Measurements from ENCODE around the gene ADD1. TPM values are rescaled to one million over a fixed set of nuclear protein-coding genes. Genes with fewer than 3 reads are reported as not detected.

ADD1 gene
- total and polyA plus RNA-seq, 11 donors = 179 to 275 (median 215) TPM

GRCh38 chr4:2809610-2810180 lies 33.9 kb upstream of the ADD1 start:
- intact Hi-C loops (cut with DNase I) = loop anchor here in 2 of 10 donors (5.0 kb wide), 2 partner anchors 33 to 47 kb away; partner anchors contain the start of gene ADD1 (in 1 of the 2)
- ATAC-seq (peak in 1 of 4 donors; percentile 3), DNase-seq (peak in 2 of 5 donors; percentile 53 to 72)
- Histone ChIP-seq H3K9me3 (no peaks in the 10 kb centered on the region), H3K4me1 (peaks cover 38 to 95% (median 76%) of the 10 kb centered on the region in 12 donors), H3K36me3 (peaks cover 0 to 27% (median 0%) of the 10 kb centered on the region in 9 donors), H3K4me3 (no peak overlapping the region), H3K27me3 (no peaks in the 10 kb centered on the region), H3K27ac (peak overlapping the region in 6 of 12 donors; percentile 22 to 94 (median 84))
- 73 to 91% (median 76%) methylated on average over 7 to 10 of the region's 10 CpGs for WGBS, 4 donors
- TF ChIP-seq CTCF (IDR thresholded peaks at IDR 0.05) = no peak
- no peak for TF ChIP-seq POLR2A (IDR thresholded peaks at IDR 0.05)

GRCh38 chr4:2810388-2810787 lies 33.3 kb upstream of the ADD1 start:
- Histone ChIP-seq H3K4me3 (no peak overlapping the region), H3K36me3 (peaks cover 0 to 34% (median 0%) of the 10 kb centered on the region in 9 donors), H3K27ac (peak overlapping the region in 9 of 12 donors; percentile 61 to 94 (median 84)), H3K9me3 (no peaks in the 10 kb centered on the region), H3K27me3 (no peaks in the 10 kb centered on the region), H3K4me1 (peaks cover 32 to 95% (median 70%) of the 10 kb centered on the region in 12 donors)
- 80 to 90% (median 81%) methylated on average over 6 to 10 of the region's 10 CpGs for WGBS, 4 donors
- DNase-seq (no peak), ATAC-seq (no peak)
- intact Hi-C loops (cut with DNase I) = no loop called here
- TF ChIP-seq CTCF (IDR thresholded peaks at IDR 0.05) (no peak), POLR2A (IDR thresholded peaks at IDR 0.05) (no peak)

- intact Hi-C loops (cut with DNase I) = no loop called here
- H3K36me3 ChIP-seq = peaks cover 0 to 43% (median 0%) of the 10 kb centered on the region in 9 donors
- peaks cover 19 to 95% (median 54%) of the 10 kb centered on the region in 12 donors for H3K4me1 ChIP-seq
- WGBS, 4 donors = 46 to 52% (median 49%) methylated on average over 17 to 21 of the region's 21 CpGs
- H3K9me3 ChIP-seq = peaks cover 0 to 8% (median 0%) of the 10 kb centered on the region in 12 donors
- no peaks in the 10 kb centered on the region for H3K27me3 ChIP-seq
- peak overlapping the region; percentile 61 to 94 (median 82) for H3K27ac ChIP-seq
- TF ChIP-seq CTCF (IDR thresholded peaks at IDR 0.05) = no peak
- TF ChIP-seq POLR2A (IDR thresholded peaks at IDR 0.05) = no peak
- peak overlapping the region in 11 of 12 donors; percentile 8 to 74 (median 53) for H3K4me3 ChIP-seq
- peak; percentile 49 to 80 (median 72) for ATAC-seq
- DNase-seq = peak; percentile 77 to 90 (median 81)
Observed at GRCh38 chr4:2811830-2812611, 31.6 kb upstream of the ADD1 start.

All from heart left ventricle (tissue), 16 donors.